ENCODE measurements around the gene NAP1L5.

The NAP1L5 gene

DNA sequence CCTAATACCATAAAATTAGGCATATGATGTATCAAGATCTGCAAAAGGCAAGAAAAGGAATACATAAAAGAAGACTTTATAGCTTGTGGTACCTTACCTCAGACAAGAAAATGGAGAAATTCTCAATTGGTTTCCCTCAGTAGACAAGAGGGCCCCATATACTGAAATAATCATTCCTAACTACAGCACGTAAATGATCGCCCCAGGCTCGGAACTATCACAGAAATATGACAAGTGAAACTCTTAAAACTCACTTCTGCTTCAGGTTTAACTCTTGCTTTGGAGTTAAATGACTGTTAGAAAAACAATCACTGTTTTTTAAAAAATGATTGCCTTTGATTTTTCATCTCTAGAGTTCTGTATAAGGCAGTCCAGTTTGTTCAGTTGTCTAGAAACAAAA, 38.6 kb upstream of the NAP1L5 start:
- Histone ChIP-seq H3K27me3 (ENCODE audit: control insufficient read depth in 1 of 2, insufficient read depth in 2 of 2, low read length in 2 of 2) (no peaks in the 10 kb centered on the region), H3K9ac (ENCODE audit: low read length in 2 of 2) (no peak overlapping the region), H3K36me3 (ENCODE audit: control insufficient read depth in 2 of 2, insufficient read depth in 2 of 2, low read length in 2 of 2) (peaks cover 15 to 19% of the 10 kb centered on the region in 2 donors), H3K27ac (ENCODE audit: low read length) (no peak overlapping the region), H3K9me3 (ENCODE audit: control insufficient read depth in 2 of 2, low read length in 2 of 2) (no peaks in the 10 kb centered on the region), H3K4me3 (ENCODE audit: low read length in 2 of 2) (no peak overlapping the region), H3K4me1 (ENCODE audit: control insufficient read depth, insufficient read depth, low read length) (peaks cover 16% of the 10 kb centered on the region)

DNA sequence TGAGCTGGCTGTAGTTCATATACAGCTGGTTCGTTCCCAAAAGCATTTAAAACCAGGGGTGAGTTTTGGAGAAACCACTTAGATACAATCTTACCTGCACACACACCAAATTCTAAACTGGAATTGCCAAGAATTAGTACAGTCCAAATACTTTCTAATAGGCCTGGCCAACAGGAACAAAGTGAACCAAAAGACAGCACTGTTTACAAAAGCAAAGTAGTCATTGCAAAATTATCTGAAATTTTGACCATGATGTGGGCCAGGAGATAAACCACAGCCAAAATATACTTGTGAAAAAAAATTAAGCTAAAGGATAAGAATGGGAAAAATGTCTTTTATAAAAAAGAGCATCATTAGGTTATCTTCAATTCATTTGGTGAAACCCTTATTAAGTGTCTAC, 37.9 kb upstream of the NAP1L5 start:
- H3K36me3 ChIP-seq (ENCODE audit: control insufficient read depth in 2 of 2, insufficient read depth in 2 of 2, low read length in 2 of 2) = peaks cover 19 to 24% of the 10 kb centered on the region in 2 donors
- H3K4me1 ChIP-seq (ENCODE audit: control insufficient read depth, insufficient read depth, low read length) = peaks cover 16% of the 10 kb centered on the region
- H3K9ac ChIP-seq (ENCODE audit: low read length in 2 of 2) = no peak overlapping the region
- no peaks in the 10 kb centered on the region for H3K27me3 ChIP-seq (ENCODE audit: control insufficient read depth in 1 of 2, insufficient read depth in 2 of 2, low read length in 2 of 2)
- no peak overlapping the region for H3K27ac ChIP-seq (ENCODE audit: low read length)
- H3K9me3 ChIP-seq (ENCODE audit: control insufficient read depth in 2 of 2, low read length in 2 of 2) = no peaks in the 10 kb centered on the region
- no peak overlapping the region for H3K4me3 ChIP-seq (ENCODE audit: low read length in 2 of 2)

- H3K9me3 ChIP-seq (ENCODE audit: control insufficient read depth in 2 of 2, low read length in 2 of 2) = no peaks in the 10 kb centered on the region
- peaks cover 26 to 30% of the 10 kb centered on the region in 2 donors for H3K36me3 ChIP-seq (ENCODE audit: control insufficient read depth in 2 of 2, insufficient read depth in 2 of 2, low read length in 2 of 2)
- no peak overlapping the region for H3K27ac ChIP-seq (ENCODE audit: low read length)
- peaks cover 12% of the 10 kb centered on the region for H3K4me1 ChIP-seq (ENCODE audit: control insufficient read depth, insufficient read depth, low read length)
- no peak overlapping the region for H3K4me3 ChIP-seq (ENCODE audit: low read length in 2 of 2)
- no peak overlapping the region for H3K9ac ChIP-seq (ENCODE audit: low read length in 2 of 2)
- no peaks in the 10 kb centered on the region for H3K27me3 ChIP-seq (ENCODE audit: control insufficient read depth in 1 of 2, insufficient read depth in 2 of 2, low read length in 2 of 2)
Measured at GRCh38 chr4:88734403-88734949, 36.8 kb upstream of the NAP1L5 start.

- Histone ChIP-seq H3K27ac (ENCODE audit: low read length) (no peak overlapping the region), H3K4me3 (ENCODE audit: low read length in 2 of 2) (no peak overlapping the region), H3K4me1 (ENCODE audit: control insufficient read depth, insufficient read depth, low read length) (peaks cover 13% of the 10 kb centered on the region), H3K36me3 (ENCODE audit: control insufficient read depth in 2 of 2, insufficient read depth in 2 of 2, low read length in 2 of 2) (peaks cover 31 to 37% of the 10 kb centered on the region in 2 donors), H3K9me3 (ENCODE audit: control insufficient read depth in 2 of 2, low read length in 2 of 2) (no peaks in the 10 kb centered on the region), H3K9ac (ENCODE audit: low read length in 2 of 2) (no peak overlapping the region), H3K27me3 (ENCODE audit: control insufficient read depth in 1 of 2, insufficient read depth in 2 of 2, low read length in 2 of 2) (no peaks in the 10 kb centered on the region)
Measured at GRCh38 chr4:88732714-88733368, 35.2 kb upstream of the NAP1L5 start.

DNA sequence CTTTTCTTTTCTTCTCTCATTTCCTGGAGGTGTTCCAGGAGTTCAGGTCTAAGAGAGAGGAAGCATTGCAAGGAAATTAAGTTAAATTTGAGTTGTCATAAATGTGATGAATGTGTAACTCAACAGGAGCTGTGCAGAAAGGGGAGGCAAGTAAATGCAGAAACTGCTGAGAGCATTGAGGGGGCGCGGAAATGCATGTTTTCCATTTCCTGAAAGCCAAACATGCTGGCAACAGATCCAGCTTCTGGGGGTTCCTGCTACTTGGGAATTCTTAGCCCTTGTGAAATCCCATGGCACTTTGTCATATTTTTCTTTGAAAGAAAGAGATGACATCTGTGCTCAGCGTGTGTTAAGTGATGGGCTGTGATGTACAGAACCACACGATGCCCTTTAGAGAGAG, 33.8 kb upstream of the NAP1L5 start:
- Histone ChIP-seq H3K36me3 (ENCODE audit: control insufficient read depth in 2 of 2, insufficient read depth in 2 of 2, low read length in 2 of 2) (peaks cover 41 to 45% of the 10 kb centered on the region in 2 donors), H3K27me3 (ENCODE audit: control insufficient read depth in 1 of 2, insufficient read depth in 2 of 2, low read length in 2 of 2) (no peaks in the 10 kb centered on the region), H3K27ac (ENCODE audit: low read length) (no peak overlapping the region), H3K4me1 (ENCODE audit: control insufficient read depth, insufficient read depth, low read length) (peaks cover 13% of the 10 kb centered on the region), H3K4me3 (ENCODE audit: low read length in 2 of 2) (no peak overlapping the region), H3K9ac (ENCODE audit: low read length in 2 of 2) (no peak overlapping the region), H3K9me3 (ENCODE audit: control insufficient read depth in 2 of 2, low read length in 2 of 2) (no peaks in the 10 kb centered on the region)

- Histone ChIP-seq H3K9ac (ENCODE audit: low read length in 2 of 2) (no peak overlapping the region), H3K4me3 (ENCODE audit: low read length in 2 of 2) (no peak overlapping the region), H3K27me3 (ENCODE audit: control insufficient read depth in 1 of 2, insufficient read depth in 2 of 2, low read length in 2 of 2) (no peaks in the 10 kb centered on the region), H3K36me3 (ENCODE audit: control insufficient read depth in 2 of 2, insufficient read depth in 2 of 2, low read length in 2 of 2) (peaks cover 41 to 45% of the 10 kb centered on the region in 2 donors), H3K27ac (ENCODE audit: low read length) (no peak overlapping the region), H3K4me1 (ENCODE audit: control insufficient read depth, insufficient read depth, low read length) (peaks cover 13% of the 10 kb centered on the region), H3K9me3 (ENCODE audit: control insufficient read depth in 2 of 2, low read length in 2 of 2) (no peaks in the 10 kb centered on the region)
Measured at GRCh38 chr4:88730811-88731210, 33.2 kb upstream of the NAP1L5 start.

DNA sequence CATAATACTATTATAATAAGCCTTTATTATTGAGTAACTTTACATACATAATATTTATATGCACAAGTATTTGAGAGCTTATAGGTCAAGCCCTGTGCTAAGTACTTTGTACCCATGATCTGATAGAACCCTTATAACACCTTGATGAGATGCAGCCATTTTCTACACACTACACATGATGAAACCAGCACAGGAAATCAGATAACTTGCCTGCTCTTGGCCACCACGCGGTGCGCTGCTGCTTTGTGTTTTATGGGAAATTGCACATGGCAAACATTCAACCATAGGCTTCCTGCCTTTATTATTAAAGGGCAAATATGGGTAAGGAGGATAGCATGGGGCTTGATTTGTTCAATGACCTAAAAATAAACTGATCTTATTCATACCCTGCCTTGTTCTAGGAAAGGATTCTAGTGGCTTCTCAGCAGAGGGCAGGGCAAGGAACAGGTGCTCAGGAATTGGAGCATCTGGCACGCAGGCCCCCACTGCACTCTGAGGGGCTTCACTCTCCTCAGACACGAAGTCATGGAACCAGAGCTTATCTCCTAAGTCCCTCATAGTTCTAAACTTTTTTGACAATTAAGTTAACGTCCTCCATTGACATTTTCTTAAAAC, 31.6 kb upstream of the NAP1L5 start:
- H3K36me3 ChIP-seq (ENCODE audit: control insufficient read depth in 2 of 2, insufficient read depth in 2 of 2, low read length in 2 of 2) = peaks cover 38 to 40% of the 10 kb centered on the region in 2 donors
- H3K4me3 ChIP-seq (ENCODE audit: low read length in 2 of 2) = no peak overlapping the region
- no peaks in the 10 kb centered on the region for H3K9me3 ChIP-seq (ENCODE audit: control insufficient read depth in 2 of 2, low read length in 2 of 2)
- H3K9ac ChIP-seq (ENCODE audit: low read length in 2 of 2) = no peak overlapping the region
- no peaks in the 10 kb centered on the region for H3K27me3 ChIP-seq (ENCODE audit: control insufficient read depth in 1 of 2, insufficient read depth in 2 of 2, low read length in 2 of 2)
- H3K27ac ChIP-seq (ENCODE audit: low read length) = no peak overlapping the region
- peaks cover 16% of the 10 kb centered on the region for H3K4me1 ChIP-seq (ENCODE audit: control insufficient read depth, insufficient read depth, low read length)

DNA sequence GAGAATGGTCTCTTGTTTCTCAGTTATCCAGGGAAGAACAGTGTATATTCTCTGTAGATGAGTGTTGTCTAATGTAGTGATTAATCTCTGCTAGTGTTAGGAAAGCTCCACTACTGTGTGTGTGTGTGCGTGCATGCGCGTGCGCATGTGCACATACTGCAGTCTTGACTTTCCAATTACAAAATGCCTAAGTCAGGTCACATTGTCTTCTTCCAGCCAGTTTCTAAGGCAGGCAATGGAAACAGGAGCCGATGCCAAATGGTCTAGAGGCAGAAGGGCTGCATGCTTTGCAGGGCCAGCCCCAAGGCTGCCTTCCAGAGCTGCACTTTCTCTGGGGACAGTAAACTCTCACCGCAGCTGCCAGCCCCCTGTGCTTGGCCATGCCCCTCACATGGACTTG, 30.5 kb upstream of the NAP1L5 start:
- no peaks in the 10 kb centered on the region for H3K9me3 ChIP-seq (ENCODE audit: control insufficient read depth in 2 of 2, low read length in 2 of 2)
- H3K9ac ChIP-seq (ENCODE audit: low read length in 2 of 2) = no peak overlapping the region
- H3K4me1 ChIP-seq (ENCODE audit: control insufficient read depth, insufficient read depth, low read length) = peaks cover 22% of the 10 kb centered on the region
- H3K27me3 ChIP-seq (ENCODE audit: control insufficient read depth in 1 of 2, insufficient read depth in 2 of 2, low read length in 2 of 2) = no peaks in the 10 kb centered on the region
- no peak overlapping the region for H3K4me3 ChIP-seq (ENCODE audit: low read length in 2 of 2)
- peak overlapping the region; percentile 38 for H3K27ac ChIP-seq (ENCODE audit: low read length)
- peaks cover 39 to 46% of the 10 kb centered on the region in 2 donors for H3K36me3 ChIP-seq (ENCODE audit: control insufficient read depth in 2 of 2, insufficient read depth in 2 of 2, low read length in 2 of 2)

GRCh38 chr4:88725986-88726385, 28.4 kb upstream of the NAP1L5 start:
- no peaks in the 10 kb centered on the region for H3K9me3 ChIP-seq (ENCODE audit: control insufficient read depth in 2 of 2, low read length in 2 of 2)
- H3K36me3 ChIP-seq (ENCODE audit: control insufficient read depth in 2 of 2, insufficient read depth in 2 of 2, low read length in 2 of 2) = peaks cover 39 to 52% of the 10 kb centered on the region in 2 donors
- H3K4me1 ChIP-seq (ENCODE audit: control insufficient read depth, insufficient read depth, low read length) = peaks cover 31% of the 10 kb centered on the region
- no peak overlapping the region for H3K27ac ChIP-seq (ENCODE audit: low read length)
- no peaks in the 10 kb centered on the region for H3K27me3 ChIP-seq (ENCODE audit: control insufficient read depth in 1 of 2, insufficient read depth in 2 of 2, low read length in 2 of 2)
- H3K9ac ChIP-seq (ENCODE audit: low read length in 2 of 2) = no peak overlapping the region
- no peak overlapping the region for H3K4me3 ChIP-seq (ENCODE audit: low read length in 2 of 2)

- Histone ChIP-seq H3K9me3 (ENCODE audit: control insufficient read depth in 2 of 2, low read length in 2 of 2) (no peaks in the 10 kb centered on the region), H3K4me3 (ENCODE audit: low read length in 2 of 2) (no peak overlapping the region), H3K4me1 (ENCODE audit: control insufficient read depth, insufficient read depth, low read length) (peaks cover 35% of the 10 kb centered on the region), H3K27ac (ENCODE audit: low read length) (no peak overlapping the region), H3K9ac (ENCODE audit: low read length in 2 of 2) (no peak overlapping the region), H3K36me3 (ENCODE audit: control insufficient read depth in 2 of 2, insufficient read depth in 2 of 2, low read length in 2 of 2) (peaks cover 31 to 48% of the 10 kb centered on the region in 2 donors), H3K27me3 (ENCODE audit: control insufficient read depth in 1 of 2, insufficient read depth in 2 of 2, low read length in 2 of 2) (no peaks in the 10 kb centered on the region)
Measured at GRCh38 chr4:88725143-88725542, 27.5 kb upstream of the NAP1L5 start.

DNA sequence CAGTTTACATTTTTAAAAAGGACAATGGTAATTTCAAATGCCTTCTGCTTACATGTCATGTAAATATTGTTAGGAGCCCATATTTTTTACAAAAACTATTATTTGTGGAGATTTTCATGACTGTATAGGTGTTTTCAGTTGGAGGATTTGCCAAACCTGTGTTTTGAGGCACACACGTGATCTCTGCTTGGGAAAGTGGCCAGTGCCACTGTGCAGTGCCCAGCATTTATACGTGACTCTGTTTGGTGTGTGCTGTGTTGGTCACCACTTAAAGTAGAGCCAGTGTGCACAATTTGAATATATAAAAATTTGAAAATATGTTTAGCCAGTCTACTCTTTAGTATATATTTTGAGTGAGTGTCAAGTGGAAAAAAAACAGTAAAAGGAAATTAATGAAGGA, 26.8 kb upstream of the NAP1L5 start:
- H3K9me3 ChIP-seq (ENCODE audit: control insufficient read depth in 2 of 2, low read length in 2 of 2) = no peaks in the 10 kb centered on the region
- H3K27ac ChIP-seq (ENCODE audit: low read length) = no peak overlapping the region
- H3K4me1 ChIP-seq (ENCODE audit: control insufficient read depth, insufficient read depth, low read length) = peaks cover 35% of the 10 kb centered on the region
- no peak overlapping the region for H3K4me3 ChIP-seq (ENCODE audit: low read length in 2 of 2)
- H3K36me3 ChIP-seq (ENCODE audit: control insufficient read depth in 2 of 2, insufficient read depth in 2 of 2, low read length in 2 of 2) = peaks cover 26 to 44% of the 10 kb centered on the region in 2 donors
- no peak overlapping the region for H3K9ac ChIP-seq (ENCODE audit: low read length in 2 of 2)
- no peaks in the 10 kb centered on the region for H3K27me3 ChIP-seq (ENCODE audit: control insufficient read depth in 1 of 2, insufficient read depth in 2 of 2, low read length in 2 of 2)

Data from stomach smooth muscle (tissue), 2 donors.